HG03060 (cell line): Measurements from ENCODE around the gene FN3KRP.

Experiments
- ATAC-seq: cut with Tn5 transposase; IDR thresholded peaks from one replicate; pipeline ENCODE4 v1.9.1; 2021; ENCODE audit warnings: low read depth, moderate number of reproducible peaks; ENCODE audit not compliant: unreplicated experiment

FN3KRP gene

GRCh38 chr17:82716203-82717010 is at the start of gene FN3KRP:
Gene FN3KRP (plus strand): TSS chr17:82716706. CDS start chr17:82716756, 50 bp downstream.
- no peak for ATAC-seq

- no peak for ATAC-seq
Measured at GRCh38 chr17:82666931-82667667, 49.4 kb upstream of the FN3KRP start.

- no peak for ATAC-seq
Measured at GRCh38 chr17:82667668-82668000, 48.9 kb upstream of the FN3KRP start.

- no peak for ATAC-seq
Measured at GRCh38 chr17:82668024-82668630, 48.4 kb upstream of the FN3KRP start.

- no peak for ATAC-seq
Measured at GRCh38 chr17:82668631-82669099, 47.8 kb upstream of the FN3KRP start.

- no peak for ATAC-seq
Measured at GRCh38 chr17:82670661-82671450, 45.6 kb upstream of the FN3KRP start.

GRCh38 chr17:82674656-82675475 is 41.6 kb upstream of the FN3KRP start:
- ATAC-seq = no peak

- no peak for ATAC-seq
Measured at GRCh38 chr17:82675476-82676245, 40.8 kb upstream of the FN3KRP start.

- no peak for ATAC-seq
Measured at GRCh38 chr17:82677353-82677925, 39.1 kb upstream of the FN3KRP start.

- ATAC-seq = no peak
Measured at GRCh38 chr17:82678265-82678891, 38.1 kb upstream of the FN3KRP start.

- no peak for ATAC-seq
Measured at GRCh38 chr17:82679586-82680465, 36.7 kb upstream of the FN3KRP start.

GRCh38 chr17:82681547-82681946 is 35.0 kb upstream of the FN3KRP start:
- no peak for ATAC-seq

GRCh38 chr17:82683534-82683933 is 33.0 kb upstream of the FN3KRP start:
- ATAC-seq = no peak

GRCh38 chr17:82684228-82684841 is 32.2 kb upstream of the FN3KRP start:
- no peak for ATAC-seq

- no peak for ATAC-seq
Measured at GRCh38 chr17:82685291-82685690, 31.2 kb upstream of the FN3KRP start.

GRCh38 chr17:82686366-82687324 is 29.9 kb upstream of the FN3KRP start:
- no peak for ATAC-seq
